Parathyroid adenoma (tissue), 2 donors: ENCODE data around the gene COL23A1.

ENCODE experiments used
- H2AFZ ChIP-seq: fragments of 300-600 bp; sonication (generic); one replicate; pipeline ENCODE4 v1.7.0; 2017; ENCODE audit warnings: antibody characterized with exemption, mild to moderate bottlenecking
- H3K27ac ChIP-seq: fragments of 300-600 bp; sonication (generic); one replicate; pipeline ENCODE4 v1.7.0; 2017
- H3K27me3 ChIP-seq: fragments of 300-600 bp; sonication (generic); one replicate; pipeline ENCODE4 v1.7.0; 2017; ENCODE audit warnings: low read length; ENCODE audit not compliant: control insufficient read depth, insufficient read depth
- H3K36me3 ChIP-seq: fragments of 300-600 bp; sonication (generic); one replicate; pipeline ENCODE4 v1.7.0; 2017; ENCODE audit warnings: low read length; ENCODE audit not compliant: control insufficient read depth, insufficient read depth
- H3K4me1 ChIP-seq: fragments of 300-600 bp; sonication (generic); one replicate; pipeline ENCODE4 v1.7.0; 2017; ENCODE audit warnings: control low read depth
- H3K4me2 ChIP-seq: fragments of 300-600 bp; sonication (generic); one replicate; pipeline ENCODE4 v1.7.0; 2017; ENCODE audit warnings: low read length
- H3K4me3 ChIP-seq: fragments of 300-600 bp; sonication (generic); one replicate; pipeline ENCODE4 v1.7.0; 2017; ENCODE audit warnings: low read depth, low read length
- H3K79me2 ChIP-seq: fragments of 300-600 bp; sonication (generic); one replicate; pipeline ENCODE4 v1.7.0; 2017; ENCODE audit warnings: control low read depth
- H3K9ac ChIP-seq: fragments of 300-600 bp; sonication (generic); one replicate; pipeline ENCODE4 v1.7.0; 2017; ENCODE audit warnings: mild to moderate bottlenecking
- H3K9me3 ChIP-seq: fragments of 300-600 bp; sonication (generic); one replicate; pipeline ENCODE4 v1.7.0; 2017; ENCODE audit warnings: low read length; ENCODE audit not compliant: control insufficient read depth
- CTCF ChIP-seq: fragments of 300-600 bp; sonication (generic); IDR thresholded peaks from one replicate; pipeline ENCODE4 v1.7.0; 2017; ENCODE audit warnings: antibody characterized with exemption, mild to moderate bottlenecking
- donor health status: primary hyperparathyroidism.

The COL23A1 gene

DNA sequence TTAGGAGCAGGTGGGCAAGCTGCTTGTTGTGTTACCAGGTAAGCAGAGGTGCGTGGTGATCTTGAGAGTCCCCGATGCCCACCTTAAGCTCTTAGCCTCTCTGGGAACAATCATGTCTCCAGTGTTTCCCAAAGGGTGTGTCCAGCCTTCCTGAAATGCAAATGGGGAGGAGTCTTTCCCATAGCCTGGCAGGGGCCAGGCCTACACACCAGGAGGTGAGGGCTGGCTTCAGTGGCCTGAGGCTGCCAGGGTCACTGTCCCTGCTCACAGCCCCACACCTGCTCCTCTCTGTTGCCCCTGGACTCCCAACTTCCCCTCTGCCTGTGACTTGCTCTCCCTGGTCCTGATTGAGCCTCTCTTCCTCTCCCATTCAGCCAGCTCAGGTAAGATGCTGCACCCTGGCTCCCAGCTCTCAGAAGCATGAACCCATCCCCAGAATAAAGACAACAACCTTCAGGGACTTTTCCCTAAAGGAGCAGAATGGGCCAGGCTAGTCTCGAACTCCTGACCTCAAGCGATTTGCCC is 291.8 kb downstream of the COL23A1 start:
- no peak overlapping the region for H3K27ac ChIP-seq
- no peak overlapping the region for H2AFZ ChIP-seq
- no peak overlapping the region for H3K4me2 ChIP-seq
- no peaks in the 10 kb centered on the region for H3K4me1 ChIP-seq
- TF ChIP-seq CTCF: no peak
- no peak overlapping the region for H3K9ac ChIP-seq
- H3K27me3 ChIP-seq: no peaks in the 10 kb centered on the region
- H3K4me3 ChIP-seq: no peak overlapping the region
- no peaks in the 10 kb centered on the region for H3K79me2 ChIP-seq
- H3K36me3 ChIP-seq: no peaks in the 10 kb centered on the region
- H3K9me3 ChIP-seq: no peaks in the 10 kb centered on the region

DNA sequence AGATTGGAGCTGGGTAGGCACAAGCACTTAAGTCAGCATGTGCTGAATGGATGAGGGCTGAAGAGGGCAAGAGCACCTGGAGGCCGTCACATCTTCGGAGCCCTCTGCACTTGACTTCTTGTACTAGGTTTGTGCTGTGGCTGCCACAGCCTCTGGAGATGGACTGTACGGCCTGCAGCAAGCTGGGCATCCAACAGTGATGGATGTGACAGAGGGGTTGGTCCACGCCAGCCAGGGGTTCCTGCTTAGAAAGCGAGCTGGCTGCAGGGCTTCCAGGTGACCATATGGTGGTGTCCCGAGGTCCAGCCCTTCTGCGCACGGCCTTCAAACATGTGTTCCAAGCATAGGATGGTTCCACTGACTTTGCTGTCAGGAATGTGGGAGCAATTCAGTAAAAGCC is 292.4 kb downstream of the COL23A1 start:
- Histone ChIP-seq H3K79me2 (no peaks in the 10 kb centered on the region), H3K36me3 (no peaks in the 10 kb centered on the region), H3K27ac (no peak overlapping the region), H3K9ac (no peak overlapping the region), H2AFZ (no peak overlapping the region), H3K4me2 (no peak overlapping the region), H3K4me3 (no peak overlapping the region), H3K27me3 (no peaks in the 10 kb centered on the region), H3K4me1 (no peaks in the 10 kb centered on the region), H3K9me3 (no peaks in the 10 kb centered on the region)
- no peak for TF ChIP-seq CTCF

GRCh38 chr5:178296066-178296465 is 294.1 kb downstream of the COL23A1 start:
- no peak for TF ChIP-seq CTCF
- H2AFZ ChIP-seq: no peak overlapping the region
- H3K79me2 ChIP-seq: no peaks in the 10 kb centered on the region
- no peaks in the 10 kb centered on the region for H3K4me1 ChIP-seq
- H3K36me3 ChIP-seq: no peaks in the 10 kb centered on the region
- no peaks in the 10 kb centered on the region for H3K27me3 ChIP-seq
- H3K27ac ChIP-seq: no peak overlapping the region
- H3K9ac ChIP-seq: no peak overlapping the region
- no peak overlapping the region for H3K4me2 ChIP-seq
- no peaks in the 10 kb centered on the region for H3K9me3 ChIP-seq
- no peak overlapping the region for H3K4me3 ChIP-seq

GRCh38 chr5:178295589-178295988 is 294.6 kb downstream of the COL23A1 start:
- Histone ChIP-seq H2AFZ (no peak overlapping the region), H3K4me1 (no peaks in the 10 kb centered on the region), H3K36me3 (no peaks in the 10 kb centered on the region), H3K27ac (no peak overlapping the region), H3K4me2 (no peak overlapping the region), H3K9me3 (no peaks in the 10 kb centered on the region), H3K27me3 (no peaks in the 10 kb centered on the region), H3K4me3 (no peak overlapping the region), H3K9ac (no peak overlapping the region), H3K79me2 (no peaks in the 10 kb centered on the region)
- TF ChIP-seq CTCF: no peak

DNA sequence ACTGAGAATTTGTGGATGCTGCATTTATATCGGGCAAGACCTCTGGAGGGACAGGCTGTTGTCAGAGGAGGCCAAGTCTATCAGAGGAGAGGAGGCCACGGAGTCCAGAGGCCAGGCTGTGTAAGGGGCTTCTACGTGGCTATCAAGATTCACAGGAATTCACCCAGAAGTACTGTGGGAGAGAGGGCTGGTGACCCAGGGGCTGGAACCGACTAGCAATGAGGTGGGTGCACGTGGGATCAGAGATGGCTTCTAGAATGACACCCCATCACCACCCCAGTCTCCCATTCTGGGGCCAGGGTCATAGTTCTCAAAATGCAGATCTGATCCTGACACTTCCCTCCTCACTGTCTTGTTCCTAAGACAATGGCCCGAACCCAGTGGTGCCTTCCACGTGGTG is 296.4 kb downstream of the COL23A1 start:
- no peaks in the 10 kb centered on the region for H3K27me3 ChIP-seq
- H3K4me3 ChIP-seq: no peak overlapping the region
- no peak overlapping the region for H3K27ac ChIP-seq
- no peaks in the 10 kb centered on the region for H3K36me3 ChIP-seq
- no peak for TF ChIP-seq CTCF
- H3K9ac ChIP-seq: no peak overlapping the region
- no peaks in the 10 kb centered on the region for H3K9me3 ChIP-seq
- no peak overlapping the region for H2AFZ ChIP-seq
- H3K79me2 ChIP-seq: no peaks in the 10 kb centered on the region
- no peaks in the 10 kb centered on the region for H3K4me1 ChIP-seq
- H3K4me2 ChIP-seq: no peak overlapping the region
